ENCODE data around the gene FAM25C. TPM values are rescaled to one million over a fixed set of nuclear protein-coding genes. Genes with fewer than 3 reads are reported as not detected.

Gene FAM25C
- 0.53 to 3.3 TPM (median 1.4 TPM) in 4 of 5 replicates, not detected in the other for total RNA-seq (2022; extraction: Qiagen RNA extraction)

DNA sequence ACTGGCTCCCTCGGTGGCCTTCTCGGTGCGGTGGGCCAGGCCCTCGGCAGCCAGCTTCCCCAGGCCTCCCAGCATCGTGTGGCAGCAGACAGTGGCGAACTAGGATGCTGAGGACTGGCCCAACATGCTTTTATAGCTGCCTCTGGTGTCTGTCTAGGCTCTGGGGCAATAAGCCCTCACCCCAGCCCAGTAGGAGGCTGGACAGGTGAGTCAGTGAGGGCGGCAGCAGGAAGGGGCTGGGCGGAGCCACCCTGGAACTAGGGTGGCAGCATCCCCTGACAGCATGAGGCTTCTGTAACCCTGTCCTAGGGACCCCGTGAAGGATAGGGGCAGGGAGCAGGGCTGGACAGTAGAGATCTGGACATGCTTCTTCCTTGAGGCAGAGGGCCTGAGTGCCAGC, at the start of gene FAM25C:
Gene FAM25C (minus strand): TSS at position 101 of the 400 bp plus-strand sequence. CDS start 26 bp downstream, at position 75.

Other genes with a start within 250 kb of the FAM25C start
- gene SYT15B, start 236.2 kb downstream of the FAM25C start, total RNA-seq (2022; extraction: Qiagen RNA extraction) = 2.7 to 4.2 TPM (median 3.7 TPM) in 5 replicates
- 18.0 to 34.7 TPM (median 31.2 TPM) in 5 replicates for gene NPY4R2, start 81.1 kb downstream of the FAM25C start, total RNA-seq (2022; extraction: Qiagen RNA extraction)

Measured in A549 treated with CORT108297 at 1 μM for 4 hours (cell line).